Vagina (tissue), 2 donors: Measurements from ENCODE around the gene ITGAV. TPM values are rescaled to one million over a fixed set of nuclear protein-coding genes. Genes with fewer than 3 reads are reported as not detected.

Experiments
- DNase-seq, 2 donors: peaks; one replicate each; pipeline ENCODE4 v3.0.0-alpha.2; 2017; ENCODE audit errors: extremely low spot score in 2 of 2
- H3K27ac ChIP-seq: fragments of 200-600 bp; sonication (generic); one replicate; pipeline ENCODE4 v1.5.1; 2019
- H3K27me3 ChIP-seq: fragments of 200-600 bp; sonication (generic); one replicate; pipeline ENCODE4 v1.5.1; 2019
- H3K36me3 ChIP-seq, 2 donors: fragments of 200-600 bp; sonication (generic); one replicate each; pipeline ENCODE4 v1.5.1; 2017 to 2019
- H3K4me1 ChIP-seq: fragments of 200-600 bp; sonication (generic); one replicate; pipeline ENCODE4 v1.5.1; 2019
- H3K4me3 ChIP-seq, 2 donors: fragments of 200-600 bp; sonication (generic); 1 replicate in 1 of 2; 2 replicates in 1 of 2; pipeline ENCODE4 v1.5.1; 2016 to 2019
- H3K9me3 ChIP-seq: fragments of 200-600 bp; sonication (generic); one replicate; pipeline ENCODE4 v1.5.1; 2019
- CTCF ChIP-seq, 3 experiments: fragments of 450-650 bp in 2 of 3; fragments of 200-600 bp in 1 of 3; sonication (generic) in 1 of 3; IDR thresholded peaks; one replicate each; pipeline ENCODE4 v1.5.1; 2017 to 2019; ENCODE audit warnings: antibody characterized with exemption in 3 of 3, mild to moderate bottlenecking in 2 of 3, moderate library complexity in 2 of 3
- POLR2A ChIP-seq, 2 donors: fragments of 450-650 bp; IDR thresholded peaks; one replicate each; pipeline ENCODE4 v1.6.1; 2017; ENCODE audit warnings: antibody characterized with exemption in 2 of 2, mild to moderate bottlenecking in 2 of 2, moderate library complexity in 2 of 2
- POLR2AphosphoS5 ChIP-seq, 2 donors: sonication (generic); formaldehyde crosslinking; IDR thresholded peaks; one replicate each; pipeline ENCODE4 v1.9.0; 2017; ENCODE audit warnings: antibody characterized with exemption in 2 of 2, mild to moderate bottlenecking in 2 of 2, low read depth in 1 of 2; ENCODE audit not compliant: insufficient read depth in 1 of 2
- intact Hi-C: fragments of 100-400 bp; cut with DNase I; formaldehyde crosslinking; loops from one replicate; pipeline ENCODE4 v1.15.1; 2023
- total RNA-seq: library from RNA; depleted of rRNA; stranded (reverse); fragments of >200 nt; gene quantifications from one replicate; pipeline ENCODE4 v1.2.3, GENCODE V29; 2016

The ITGAV gene
- total RNA-seq, 1 donor from 2014 or later = 55.0 TPM

GRCh38 chr2:186544255-186544675 lies 45.6 kb upstream of the ITGAV start:
- Histone ChIP-seq H3K4me1 (peaks cover 29% of the 10 kb centered on the region), H3K9me3 (no peaks in the 10 kb centered on the region), H3K36me3 (no peaks in the 10 kb centered on the region), H3K4me3 (no peak overlapping the region), H3K27ac (peak overlapping the region; percentile 57), H3K27me3 (no peaks in the 10 kb centered on the region)
- no peak for TF ChIP-seq POLR2AphosphoS5 (IDR thresholded peaks at IDR 0.05; ENCODE audit: insufficient read depth in 1 of 2, low read depth in 1 of 2)
- no peak for TF ChIP-seq CTCF (IDR thresholded peaks at IDR 0.05)
- TF ChIP-seq POLR2A (IDR thresholded peaks at IDR 0.05) = no peak
- DNase-seq = no peak
- intact Hi-C loops = no loop called here

- Histone ChIP-seq H3K27me3 (no peaks in the 10 kb centered on the region), H3K4me1 (peaks cover 29% of the 10 kb centered on the region), H3K27ac (no peak overlapping the region), H3K4me3 (no peak overlapping the region), H3K36me3 (no peaks in the 10 kb centered on the region), H3K9me3 (no peaks in the 10 kb centered on the region)
- TF ChIP-seq CTCF (IDR thresholded peaks at IDR 0.05) (no peak), POLR2A (IDR thresholded peaks at IDR 0.05) (no peak), POLR2AphosphoS5 (IDR thresholded peaks at IDR 0.05; ENCODE audit: insufficient read depth in 1 of 2, low read depth in 1 of 2) (no peak)
- DNase-seq = no peak
- intact Hi-C loops = no loop called here
Observed at GRCh38 chr2:186546846-186547245, 43.0 kb upstream of the ITGAV start.

GRCh38 chr2:186551323-186552050 lies 38.4 kb upstream of the ITGAV start:
- Histone ChIP-seq H3K36me3 (no peaks in the 10 kb centered on the region), H3K4me1 (no peaks in the 10 kb centered on the region), H3K27me3 (no peaks in the 10 kb centered on the region), H3K9me3 (no peaks in the 10 kb centered on the region), H3K27ac (no peak overlapping the region), H3K4me3 (no peak overlapping the region)
- no peak for TF ChIP-seq POLR2A (IDR thresholded peaks at IDR 0.05)
- TF ChIP-seq POLR2AphosphoS5 (IDR thresholded peaks at IDR 0.05; ENCODE audit: insufficient read depth in 1 of 2, low read depth in 1 of 2) = no peak
- no peak for TF ChIP-seq CTCF (IDR thresholded peaks at IDR 0.05)
- DNase-seq = no peak
- intact Hi-C loops = no loop called here

- Histone ChIP-seq H3K4me1 (no peaks in the 10 kb centered on the region), H3K4me3 (no peak overlapping the region)
- no peak for DNase-seq
Observed at GRCh38 chr2:186554429-186554828, 35.4 kb upstream of the ITGAV start.

More at GRCh38 chr2:186554429-186554828, 35.4 kb upstream of the ITGAV start:
- no peak overlapping the region for H3K27ac ChIP-seq
- TF ChIP-seq POLR2A (IDR thresholded peaks at IDR 0.05) (no peak), POLR2AphosphoS5 (IDR thresholded peaks at IDR 0.05; ENCODE audit: insufficient read depth in 1 of 2, low read depth in 1 of 2) (no peak), CTCF (IDR thresholded peaks at IDR 0.05) (no peak)
- no peaks in the 10 kb centered on the region for H3K9me3 ChIP-seq
- H3K27me3 ChIP-seq = no peaks in the 10 kb centered on the region
- intact Hi-C loops = no loop called here
- H3K36me3 ChIP-seq = no peaks in the 10 kb centered on the region
